ENCODE measurements around the gene JUNB.

The JUNB gene

GRCh38 chr19:12774588-12775555, 16.4 kb upstream of the JUNB start, which contains the start of gene HOOK2:
Gene HOOK2, minus strand, starts transcription at chr19:12775552. Its CDS starts 103 bp downstream, at chr19:12775449.
- no peak for DNase-seq (ENCODE audit: low read depth in 2 of 2)

- DNase-seq (ENCODE audit: low read depth in 2 of 2): peak; percentile 77 to 78
Observed at GRCh38 chr19:12777217-12778016, 13.9 kb upstream of the JUNB start.

GRCh38 chr19:12778017-12778904, 13.0 kb upstream of the JUNB start:
- DNase-seq (ENCODE audit: low read depth in 2 of 2): no peak

GRCh38 chr19:12778905-12779161, 12.5 kb upstream of the JUNB start:
- no peak for DNase-seq (ENCODE audit: low read depth in 2 of 2)

GRCh38 chr19:12779162-12779993, 11.9 kb upstream of the JUNB start:
- no peak for DNase-seq (ENCODE audit: low read depth in 2 of 2)

- no peak for DNase-seq (ENCODE audit: low read depth in 2 of 2)
Observed at GRCh38 chr19:12782174-12782423, 9.2 kb upstream of the JUNB start.

GRCh38 chr19:12782424-12783290, 8.6 kb upstream of the JUNB start:
- peak; percentile 86 to 87 for DNase-seq (ENCODE audit: low read depth in 2 of 2)

- peak in 1 of 2 donors; percentile 59 for DNase-seq (ENCODE audit: low read depth in 2 of 2)
Observed at GRCh38 chr19:12783291-12783848, 7.9 kb upstream of the JUNB start.

- DNase-seq (ENCODE audit: low read depth in 2 of 2): no peak
Observed at GRCh38 chr19:12783849-12784393, 7.4 kb upstream of the JUNB start.

- no peak for DNase-seq (ENCODE audit: low read depth in 2 of 2)
Observed at GRCh38 chr19:12784394-12784870, 6.9 kb upstream of the JUNB start.

- DNase-seq (ENCODE audit: low read depth in 2 of 2): no peak
Observed at GRCh38 chr19:12784871-12785430, 6.3 kb upstream of the JUNB start.

- no peak for DNase-seq (ENCODE audit: low read depth in 2 of 2)
Observed at GRCh38 chr19:12785431-12786031, 5.8 kb upstream of the JUNB start.

GRCh38 chr19:12786141-12786870, 5.0 kb upstream of the JUNB start:
- no peak for DNase-seq (ENCODE audit: low read depth in 2 of 2)

- DNase-seq (ENCODE audit: low read depth in 2 of 2): no peak
Observed at GRCh38 chr19:12786952-12787351, 4.3 kb upstream of the JUNB start.

- no peak for DNase-seq (ENCODE audit: low read depth in 2 of 2)
Observed at GRCh38 chr19:12787458-12787857, 3.8 kb upstream of the JUNB start.

GRCh38 chr19:12788042-12788681, 3.1 kb upstream of the JUNB start:
- DNase-seq (ENCODE audit: low read depth in 2 of 2): no peak

GRCh38 chr19:12788682-12789097, 2.6 kb upstream of the JUNB start:
- no peak for DNase-seq (ENCODE audit: low read depth in 2 of 2)

Data from activated CD4-positive, alpha-beta T cell treated with anti-CD3 and anti-CD28 coated beads for 24 hours (primary cell).